ENCODE results near the gene SLC9A3.

SLC9A3 gene

GRCh38 chr5:499233-500209 is 24.7 kb downstream of the SLC9A3 start:
- H3K4me1 ChIP-seq (ENCODE audit: insufficient read depth, low read length, severe bottlenecking) = no peaks in the 10 kb centered on the region
- no peak overlapping the region for H2AFZ ChIP-seq (ENCODE audit: low read length)
- no peak for TF ChIP-seq CTCF (IDR thresholded peaks at IDR 0.05; ENCODE audit: low read length)
- no peak for TF ChIP-seq EZH2 (IDR thresholded peaks at IDR 0.05; ENCODE audit: borderline replicate concordance, low read length)
- no peak overlapping the region for H3K27ac ChIP-seq (ENCODE audit: low read depth, low read length, poor library complexity, severe bottlenecking)
- H3K79me2 ChIP-seq (ENCODE audit: insufficient read depth, low read length) = no peaks in the 10 kb centered on the region
- no peak overlapping the region for H3K9ac ChIP-seq (ENCODE audit: low read length)
- H3K4me3 ChIP-seq (ENCODE audit: low read depth, low read length, poor library complexity, severe bottlenecking) = no peak overlapping the region
- no peaks in the 10 kb centered on the region for H4K20me1 ChIP-seq (ENCODE audit: insufficient read depth, low read length)
- 0 out of 2 replicates have a peak, but pooled peaks cover 3% of the 10 kb centered on the region for H3K9me3 ChIP-seq (ENCODE audit: low read length)
- H3K36me3 ChIP-seq (ENCODE audit: insufficient read depth, low read length) = no peaks in the 10 kb centered on the region
- H3K27me3 ChIP-seq (ENCODE audit: insufficient read depth, low read length) = peaks cover 7% of the 10 kb centered on the region
- no peaks in the 10 kb centered on the region for H3K9me2 ChIP-seq (ENCODE audit: low read depth, low read length)
- H3K4me2 ChIP-seq (ENCODE audit: low read length) = no peak overlapping the region
- H3F3A ChIP-seq (ENCODE audit: insufficient read depth, low read length) = no peaks in the 10 kb centered on the region

DNA sequence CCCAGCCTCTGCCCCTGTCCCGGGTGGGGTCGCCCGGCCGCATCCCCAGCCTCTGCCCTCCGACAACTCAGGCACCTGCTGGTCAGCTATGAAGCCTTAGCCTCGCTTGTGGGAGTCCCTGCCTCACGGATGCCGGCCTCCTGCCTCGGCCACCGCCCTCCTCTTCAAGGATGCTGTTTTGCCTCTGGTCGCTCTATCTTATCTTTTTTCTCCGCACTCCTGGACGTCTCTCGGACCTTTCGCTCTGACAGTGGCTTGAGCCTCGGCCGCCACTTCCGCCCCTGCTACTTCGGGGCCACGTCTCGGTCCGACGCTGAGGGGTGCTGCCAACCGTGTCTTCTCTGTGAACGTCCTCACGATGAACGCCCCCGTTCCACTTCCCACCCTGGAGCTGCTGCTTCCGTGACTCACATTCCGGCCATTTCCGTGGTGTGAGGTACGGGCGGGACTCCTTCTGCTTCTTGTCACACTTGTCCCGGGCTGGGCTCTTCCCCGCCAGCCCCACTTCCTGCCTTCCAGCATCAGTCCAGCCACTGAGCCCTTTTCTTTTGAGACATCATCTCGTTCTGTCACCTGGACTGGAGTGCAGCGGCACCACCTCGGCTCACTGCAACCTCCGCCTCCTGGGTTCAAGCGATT is 26.3 kb downstream of the SLC9A3 start:
- Histone ChIP-seq H3K9me2 (ENCODE audit: low read depth, low read length) (no peaks in the 10 kb centered on the region), H3F3A (ENCODE audit: insufficient read depth, low read length) (no peaks in the 10 kb centered on the region), H3K4me3 (ENCODE audit: low read depth, low read length, poor library complexity, severe bottlenecking) (no peak overlapping the region), H3K27me3 (ENCODE audit: insufficient read depth, low read length) (peaks cover 14% of the 10 kb centered on the region), H4K20me1 (ENCODE audit: insufficient read depth, low read length) (no peaks in the 10 kb centered on the region), H2AFZ (ENCODE audit: low read length) (no peak overlapping the region), H3K9me3 (ENCODE audit: low read length) (0 out of 2 replicates have a peak, but pooled peaks cover 2% of the 10 kb centered on the region), H3K9ac (ENCODE audit: low read length) (no peak overlapping the region), H3K4me1 (ENCODE audit: insufficient read depth, low read length, severe bottlenecking) (no peaks in the 10 kb centered on the region), H3K4me2 (ENCODE audit: low read length) (no peak overlapping the region), H3K27ac (ENCODE audit: low read depth, low read length, poor library complexity, severe bottlenecking) (no peak overlapping the region), H3K36me3 (ENCODE audit: insufficient read depth, low read length) (no peaks in the 10 kb centered on the region), H3K79me2 (ENCODE audit: insufficient read depth, low read length) (no peaks in the 10 kb centered on the region)
- no peak for TF ChIP-seq EZH2 (IDR thresholded peaks at IDR 0.05; ENCODE audit: borderline replicate concordance, low read length)

DNA sequence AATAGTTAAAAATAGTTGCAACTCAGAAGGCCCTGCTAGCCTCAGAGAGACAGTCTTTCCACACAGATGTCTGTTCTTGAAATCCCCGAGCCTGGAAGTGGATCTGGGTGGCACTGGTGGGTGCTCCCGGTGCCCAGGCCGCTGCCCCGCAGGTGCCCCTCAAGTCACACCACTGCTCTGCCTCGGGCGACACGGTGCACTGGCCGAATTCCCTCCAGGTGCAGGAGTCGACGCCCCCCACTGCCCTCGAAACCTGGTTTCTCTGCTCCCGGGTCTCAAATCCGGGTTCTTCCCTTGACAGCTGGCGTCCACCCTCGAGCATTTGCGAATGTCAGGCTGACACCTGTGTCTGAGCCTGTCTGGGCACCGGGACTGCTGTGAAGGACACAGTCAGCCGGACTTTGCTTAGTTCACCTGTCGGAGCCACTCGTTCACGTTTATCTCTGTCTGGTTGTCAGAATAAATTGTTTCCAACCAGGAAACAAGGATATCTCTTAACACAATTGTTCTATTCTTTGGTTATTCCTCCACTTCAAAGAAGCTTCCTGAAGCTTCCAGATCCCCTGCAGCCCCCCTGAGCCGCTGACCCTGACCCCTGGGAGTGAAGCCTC is 27.1 kb downstream of the SLC9A3 start:
- H3K27me3 ChIP-seq (ENCODE audit: insufficient read depth, low read length) = peaks cover 14% of the 10 kb centered on the region; the same call in 1 of the 2 replicates
- H3K9me2 ChIP-seq (ENCODE audit: low read depth, low read length) = no peaks in the 10 kb centered on the region
- TF ChIP-seq EZH2 (IDR thresholded peaks at IDR 0.05; ENCODE audit: borderline replicate concordance, low read length) = no peak
- no peak overlapping the region for H3K9ac ChIP-seq (ENCODE audit: low read length)
- no peaks in the 10 kb centered on the region for H3K36me3 ChIP-seq (ENCODE audit: insufficient read depth, low read length)
- H3K27ac ChIP-seq (ENCODE audit: low read depth, low read length, poor library complexity, severe bottlenecking) = no peak overlapping the region
- no peaks in the 10 kb centered on the region for H3F3A ChIP-seq (ENCODE audit: insufficient read depth, low read length)
- H3K79me2 ChIP-seq (ENCODE audit: insufficient read depth, low read length) = no peaks in the 10 kb centered on the region
- no peak overlapping the region for H3K4me3 ChIP-seq (ENCODE audit: low read depth, low read length, poor library complexity, severe bottlenecking)
- no peaks in the 10 kb centered on the region for H3K9me3 ChIP-seq (ENCODE audit: low read length)
- H4K20me1 ChIP-seq (ENCODE audit: insufficient read depth, low read length) = no peaks in the 10 kb centered on the region
- no peaks in the 10 kb centered on the region for H3K4me1 ChIP-seq (ENCODE audit: insufficient read depth, low read length, severe bottlenecking)
- no peak overlapping the region for H3K4me2 ChIP-seq (ENCODE audit: low read length)
- no peak overlapping the region for H2AFZ ChIP-seq (ENCODE audit: low read length)

DNA sequence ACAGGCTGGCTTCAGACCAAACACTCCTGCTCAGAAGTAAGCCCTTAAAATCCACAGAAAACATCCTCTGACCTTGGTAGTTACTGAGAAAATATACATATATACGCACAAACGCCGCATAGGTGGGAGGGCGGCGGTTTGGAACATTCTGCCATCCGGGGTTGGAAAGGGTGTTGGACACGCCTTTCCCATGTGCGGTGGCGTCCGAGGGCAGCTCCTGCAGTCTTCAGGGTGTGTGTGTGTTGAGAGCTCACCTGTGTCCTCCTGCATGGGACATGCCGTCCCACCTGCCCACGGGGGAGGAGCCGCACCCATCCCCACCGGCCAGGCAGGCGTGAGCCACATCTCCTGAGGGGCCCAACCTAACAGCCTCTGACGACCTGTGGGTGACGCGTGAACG is 28.2 kb downstream of the SLC9A3 start:
- peaks cover 14% of the 10 kb centered on the region; the same call in 1 of the 2 replicates for H3K27me3 ChIP-seq (ENCODE audit: insufficient read depth, low read length)
- H3K9me3 ChIP-seq (ENCODE audit: low read length) = no peaks in the 10 kb centered on the region
- H3K79me2 ChIP-seq (ENCODE audit: insufficient read depth, low read length) = no peaks in the 10 kb centered on the region
- H3K9me2 ChIP-seq (ENCODE audit: low read depth, low read length) = no peaks in the 10 kb centered on the region
- no peaks in the 10 kb centered on the region for H3K36me3 ChIP-seq (ENCODE audit: insufficient read depth, low read length)
- no peak overlapping the region for H2AFZ ChIP-seq (ENCODE audit: low read length)
- H3K4me2 ChIP-seq (ENCODE audit: low read length) = no peak overlapping the region
- H3K27ac ChIP-seq (ENCODE audit: low read depth, low read length, poor library complexity, severe bottlenecking) = no peak overlapping the region
- H3K9ac ChIP-seq (ENCODE audit: low read length) = no peak overlapping the region
- no peaks in the 10 kb centered on the region for H3F3A ChIP-seq (ENCODE audit: insufficient read depth, low read length)
- no peaks in the 10 kb centered on the region for H3K4me1 ChIP-seq (ENCODE audit: insufficient read depth, low read length, severe bottlenecking)
- no peaks in the 10 kb centered on the region for H4K20me1 ChIP-seq (ENCODE audit: insufficient read depth, low read length)
- no peak overlapping the region for H3K4me3 ChIP-seq (ENCODE audit: low read depth, low read length, poor library complexity, severe bottlenecking)
- TF ChIP-seq CTCF (IDR thresholded peaks at IDR 0.05; ENCODE audit: low read length) = no peak
- no peak for TF ChIP-seq EZH2 (IDR thresholded peaks at IDR 0.05; ENCODE audit: borderline replicate concordance, low read length)
